Ovary (tissue), 9 donors: ENCODE data around the gene USP11. TPM values are rescaled to one million over a fixed set of nuclear protein-coding genes. Genes with fewer than 3 reads are reported as not detected.

Source experiments
- DNase-seq, 5 donors: peaks; one replicate each; pipeline ENCODE4 v3.0.0-alpha.2; 2019 to 2020
- H3K27ac ChIP-seq, 2 donors: fragments of 200-600 bp; one replicate each; pipeline versions ENCODE4 v1.5.1 to v1.8.0; 2019 to 2022
- H3K27me3 ChIP-seq: fragments of 200-600 bp; one replicate; pipeline ENCODE4 v1.8.0; 2022
- H3K36me3 ChIP-seq: fragments of 200-600 bp; sonication (generic); one replicate; pipeline ENCODE4 v1.5.1; 2019
- H3K4me1 ChIP-seq: one replicate; pipeline ENCODE4 v1.8.1; 2013; ENCODE audit warnings: mild to moderate bottlenecking, moderate library complexity; ENCODE audit not compliant: insufficient read depth
- H3K4me3 ChIP-seq: fragments of 200-600 bp; sonication (generic); one replicate; pipeline ENCODE4 v1.5.1; 2017
- H3K9me3 ChIP-seq, 2 donors: fragments of 200-600 bp in 1 of 2; sonication (generic) in 1 of 2; one replicate each; pipeline versions ENCODE4 v1.5.1 to v1.8.1; 2013 to 2019; ENCODE audit warnings: mild to moderate bottlenecking in 1 of 2, moderate library complexity in 1 of 2
- CTCF ChIP-seq, 3 donors: fragments of 450-650 bp in 2 of 3; fragments of 200-600 bp in 1 of 3; IDR thresholded peaks; one replicate each; pipeline versions ENCODE4 v1.5.1 to v1.8.0; 2016 to 2022; ENCODE audit warnings: antibody characterized with exemption in 3 of 3, mild to moderate bottlenecking in 1 of 3
- EP300 ChIP-seq: sonication (generic); formaldehyde crosslinking; IDR thresholded peaks from one replicate; pipeline ENCODE4 v1.6.1; 2017; ENCODE audit warnings: antibody characterized with exemption
- POLR2A ChIP-seq: fragments of 450-650 bp; IDR thresholded peaks from one replicate; pipeline ENCODE4 v1.6.1; 2017; ENCODE audit warnings: antibody characterized with exemption, mild to moderate bottlenecking, moderate library complexity
- WGBS, 3 donors: extraction: QIAGEN DNeasy Blood & Tissue Kit in 1 of 3; methylation state at CpG; one replicate each; pipeline versions ENCODE4 v1.1.5 to v1.1.7; 2013 to 2017; 5-methylcytosine and 5-hydroxymethylcytosine counted together
- intact Hi-C, 4 donors: fragments of 100-400 bp; cut with DNase I; formaldehyde crosslinking; loops; one replicate each; pipeline versions ENCODE4 v1.11.0 to v1.15.1; 2022 to 2023
- polyA plus RNA-seq, 2 donors: library from polyadenylated mRNA; stranded (reverse); fragments of 200-250 nt in 1 of 2; fragments of 350-450 nt in 1 of 2; fragmentation: Illumina TruSeq in 1 of 2; extraction: RNeasy Lipid Tissue Mini Kit (QIAGEN cat#74804) in 1 of 2; gene quantifications; one replicate each; pipeline ENCODE4 v1.2.3, GENCODE V29; 2013 to 2014
- total RNA-seq, 7 donors: library from RNA; depleted of rRNA in 2 of 7; stranded (reverse); fragments of >200 nt in 2 of 7; fragmentation: NEBNext Ultra II Directional in 3 of 7; extraction: Animal tissue kit (Norgen Biotek cat#: 25700) in 3 of 7; gene quantifications; one replicate each; pipeline versions ENCODE4 v1.1.0 to v1.2.4, GENCODE V29; 2016 to 2023
- donor health status: DM: no; HTN: no; CAD: no; lungs with moderate emphysema.
- donor health status: DM: no; HTN: no; CAD: no.
- donor health status: Bipolar disorder and iron deficiency.
- donor health status: DM: yes; HTN: yes; CAD: no.
- donor health status: DM: no; HTN: no; CAD: no.
- donor health status: DM: yes; HTN: yes; CAD: no.

Gene USP11
- total and polyA plus RNA-seq, 9 donors: 55.6 to 166 (median 109) TPM

- no peaks in the 10 kb centered on the region for H3K9me3 ChIP-seq
- no peak overlapping the region for H3K27ac ChIP-seq
- intact Hi-C loops: no loop called here
- H3K36me3 ChIP-seq: no peaks in the 10 kb centered on the region
- WGBS, 3 donors: 63 to 81% (median 70%) methylated on average over 2 of the region's 2 CpGs
- H3K4me3 ChIP-seq: no peak overlapping the region
- no peaks in the 10 kb centered on the region for H3K27me3 ChIP-seq
- DNase-seq: peak in 1 of 5 donors; percentile 3
- TF ChIP-seq POLR2A (no peak), EP300 (no peak), CTCF (IDR thresholded peaks at IDR 0.05) (no peak)
- H3K4me1 ChIP-seq: no peaks in the 10 kb centered on the region
Measured at GRCh38 chrX:47231167-47231566, 1.6 kb upstream of the USP11 start.

GRCh38 chrX:47232197-47232802 lies 509 bp upstream of the USP11 start:
- no peaks in the 10 kb centered on the region for H3K9me3 ChIP-seq
- TF ChIP-seq EP300 (no peak), CTCF (IDR thresholded peaks at IDR 0.05) (no peak), POLR2A (no peak)
- intact Hi-C loops: no loop called here
- no peaks in the 10 kb centered on the region for H3K27me3 ChIP-seq
- H3K4me3 ChIP-seq: peak overlapping the region; percentile 67
- peak in 2 of 5 donors; percentile 14 to 16 for DNase-seq
- H3K4me1 ChIP-seq: no peaks in the 10 kb centered on the region
- WGBS, 3 donors: 62 to 77% (median 64%) methylated on average over 8 of the region's 8 CpGs
- H3K27ac ChIP-seq: peak overlapping the region; percentile 90 to 94
- no peaks in the 10 kb centered on the region for H3K36me3 ChIP-seq

GRCh38 chrX:47233333-47234113 lies 714 bp downstream of the USP11 start:
- H3K4me1 ChIP-seq: no peaks in the 10 kb centered on the region
- 11 to 25% (median 22%) methylated on average over 51 of the region's 51 CpGs for WGBS, 3 donors
- peak; percentile 92 to 97 (median 96) for DNase-seq
- H3K27me3 ChIP-seq: no peaks in the 10 kb centered on the region
- H3K27ac ChIP-seq: peak overlapping the region; percentile 90 to 94
- H3K9me3 ChIP-seq: no peaks in the 10 kb centered on the region
- intact Hi-C loops: loop anchor here in 1 of 4 donors (2.0 kb wide), 1 partner anchor 425 kb away; the partner anchor contains the start of gene UXT
- H3K4me3 ChIP-seq: peak overlapping the region; percentile 67
- TF ChIP-seq EP300 (peak; percentile 85), POLR2A (peak; percentile 32), CTCF (IDR thresholded peaks at IDR 0.05) (no peak)
- no peaks in the 10 kb centered on the region for H3K36me3 ChIP-seq

- Histone ChIP-seq H3K4me1 (no peaks in the 10 kb centered on the region), H3K4me3 (peak overlapping the region; percentile 67), H3K27ac (peak overlapping the region in 1 of 2 donors; percentile 94), H3K9me3 (no peaks in the 10 kb centered on the region), H3K27me3 (no peaks in the 10 kb centered on the region), H3K36me3 (no peaks in the 10 kb centered on the region)
- DNase-seq: no peak
- TF ChIP-seq CTCF (IDR thresholded peaks at IDR 0.05) (no peak), EP300 (no peak), POLR2A (no peak)
- intact Hi-C loops: loop anchor here in 1 of 4 donors (2.0 kb wide), 1 partner anchor 424 kb away; the partner anchor contains the start of gene UXT
- 47 to 60% (median 50%) methylated on average over 3 of the region's 3 CpGs for WGBS, 3 donors
Measured at GRCh38 chrX:47234583-47234982, 1.8 kb downstream of the USP11 start.
